Stromal cell of bone marrow (primary cell): ENCODE data around the gene LAYN.

Experiments
- DNase-seq: peaks from one replicate; pipeline ENCODE4 v3.0.0-alpha.2; 2012; ENCODE audit warnings: low read depth

LAYN gene, protein sequence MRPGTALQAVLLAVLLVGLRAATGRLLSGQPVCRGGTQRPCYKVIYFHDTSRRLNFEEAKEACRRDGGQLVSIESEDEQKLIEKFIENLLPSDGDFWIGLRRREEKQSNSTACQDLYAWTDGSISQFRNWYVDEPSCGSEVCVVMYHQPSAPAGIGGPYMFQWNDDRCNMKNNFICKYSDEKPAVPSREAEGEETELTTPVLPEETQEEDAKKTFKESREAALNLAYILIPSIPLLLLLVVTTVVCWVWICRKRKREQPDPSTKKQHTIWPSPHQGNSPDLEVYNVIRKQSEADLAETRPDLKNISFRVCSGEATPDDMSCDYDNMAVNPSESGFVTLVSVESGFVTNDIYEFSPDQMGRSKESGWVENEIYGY

DNA sequence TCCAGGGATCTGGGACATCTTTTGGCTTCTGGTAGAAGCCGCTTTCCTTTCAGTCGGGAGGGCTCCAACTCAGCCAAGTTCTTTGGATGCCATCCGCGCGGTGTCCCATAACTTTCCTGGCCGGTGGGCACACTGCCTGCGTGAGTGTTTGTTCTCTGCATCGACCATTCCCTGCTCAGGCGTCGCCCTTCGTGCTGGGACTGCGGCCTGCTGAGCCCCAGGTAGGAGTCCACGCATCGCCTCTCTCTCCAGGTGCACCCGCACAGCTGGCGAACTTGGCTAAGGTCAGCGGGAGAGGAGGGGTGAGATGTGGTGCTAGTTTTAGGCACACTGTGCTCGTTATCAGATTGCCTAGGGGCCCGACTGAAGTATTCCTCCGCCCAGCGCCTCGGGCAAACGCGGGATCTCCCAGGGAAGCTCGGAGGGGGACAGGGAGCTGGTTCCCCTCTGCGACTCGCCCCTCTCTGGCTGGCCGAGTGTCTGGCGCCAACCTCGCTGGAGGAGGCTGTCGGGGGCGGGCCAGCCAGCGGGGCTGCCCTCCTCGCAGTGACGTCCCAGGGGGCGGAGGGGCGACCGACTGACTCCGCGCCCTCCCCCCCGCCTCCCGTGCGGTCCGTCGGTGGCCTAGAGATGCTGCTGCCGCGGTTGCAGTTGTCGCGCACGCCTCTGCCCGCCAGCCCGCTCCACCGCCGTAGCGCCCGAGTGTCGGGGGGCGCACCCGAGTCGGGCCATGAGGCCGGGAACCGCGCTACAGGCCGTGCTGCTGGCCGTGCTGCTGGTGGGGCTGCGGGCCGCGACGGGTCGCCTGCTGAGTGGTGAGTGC is at the start of gene LAYN:
LAYN (plus strand) TSS at position 607 of the 823 bp plus-strand sequence; CDS start at position 731, 124 bp downstream.
- DNase-seq, result no peak

DNA sequence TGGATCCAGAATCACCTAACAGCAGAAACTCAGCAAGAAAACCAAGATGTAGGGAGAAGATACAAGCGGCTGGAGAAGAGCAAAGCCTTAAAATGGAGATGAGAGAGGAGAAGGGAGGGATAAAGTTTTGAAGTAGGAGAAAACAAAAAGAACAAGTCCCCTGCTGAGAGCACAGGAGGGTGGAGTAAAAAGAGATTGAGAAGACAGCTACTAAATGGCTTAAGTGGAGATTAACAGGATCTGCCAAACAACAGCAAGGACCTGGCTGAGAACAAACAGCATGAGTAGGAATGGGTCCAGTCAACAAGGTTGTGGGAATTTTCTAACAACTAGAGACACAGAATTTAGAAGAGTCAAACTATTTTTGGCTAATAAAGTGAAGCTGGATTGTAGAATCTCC is 46.5 kb upstream of the LAYN start:
- no peak for DNase-seq

DNA sequence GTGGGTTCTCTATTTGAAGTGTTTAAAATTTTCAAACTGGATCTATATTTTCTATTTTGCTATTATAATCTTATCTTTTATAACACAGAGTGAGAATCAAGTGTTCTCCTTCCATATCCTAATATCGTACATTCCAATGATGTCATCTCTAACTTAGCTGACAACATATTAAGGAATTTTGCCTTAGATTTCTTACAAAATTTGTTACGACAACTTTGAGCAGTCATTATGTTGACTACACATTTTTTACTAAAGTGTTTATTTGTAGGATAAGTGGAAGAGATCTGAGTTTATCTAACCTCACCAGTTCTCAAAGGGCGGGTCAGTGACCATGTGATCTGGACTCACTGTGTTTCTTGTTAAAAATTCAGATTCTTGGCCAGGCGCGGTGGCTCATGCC is 41.0 kb upstream of the LAYN start:
- DNase-seq, result no peak

DNA sequence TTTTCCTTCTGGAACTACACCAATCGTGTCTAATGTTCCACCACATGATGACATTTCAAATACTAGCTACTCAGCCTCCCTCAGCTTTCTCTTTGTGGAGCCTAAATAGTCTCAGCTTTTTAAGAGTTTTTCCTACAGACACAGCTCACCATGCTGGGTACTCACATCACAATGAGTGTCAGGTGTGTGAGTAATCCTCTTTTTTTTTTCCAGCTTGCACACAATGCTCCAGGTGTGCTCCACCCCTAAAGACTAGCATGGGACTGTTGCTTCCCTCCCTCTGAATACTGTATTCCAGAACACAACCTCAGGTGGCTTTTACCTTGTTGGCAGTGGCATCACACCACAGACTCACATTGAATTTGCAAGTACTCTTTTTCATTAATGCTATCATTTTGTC is 40.0 kb upstream of the LAYN start:
- no peak for DNase-seq

DNA sequence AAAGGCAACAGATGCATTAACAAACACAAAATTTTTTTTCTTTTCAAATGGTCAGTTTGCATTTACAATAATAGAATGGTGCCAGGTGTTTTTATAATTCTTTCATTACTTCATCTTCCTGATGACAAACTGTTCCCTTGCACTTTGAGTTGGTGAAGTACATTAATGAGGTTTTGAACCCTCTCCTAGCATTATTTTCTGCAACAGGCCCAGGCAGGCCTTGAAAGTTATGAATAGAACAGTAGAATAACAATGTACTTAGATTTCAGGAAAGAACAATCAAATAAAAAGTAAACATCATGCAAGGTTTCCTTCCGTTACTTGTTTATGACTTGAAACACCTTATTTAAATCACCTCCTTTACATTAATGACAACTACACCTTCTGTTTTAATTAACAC is 37.9 kb upstream of the LAYN start:
- DNase-seq, result no peak

DNA sequence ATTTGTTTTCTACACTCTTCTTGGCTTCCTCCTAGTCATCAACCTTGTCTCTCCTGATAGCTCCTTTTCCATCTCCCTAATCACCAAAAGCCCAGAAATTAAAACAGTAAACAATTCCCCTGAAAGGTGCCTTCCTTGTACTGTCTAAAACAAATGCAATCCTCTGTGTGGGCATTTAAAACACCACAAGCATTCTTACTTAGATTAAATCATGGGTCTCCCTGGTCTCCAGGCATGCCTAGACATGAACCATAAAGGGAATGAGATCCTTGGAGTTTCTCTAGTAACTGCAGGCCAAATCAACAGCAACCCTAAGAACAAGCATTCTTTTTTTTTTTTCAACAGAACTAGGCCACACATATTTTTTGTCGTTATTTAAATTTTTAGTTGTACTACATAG is 30.2 kb upstream of the LAYN start:
- DNase-seq, result no peak

DNA sequence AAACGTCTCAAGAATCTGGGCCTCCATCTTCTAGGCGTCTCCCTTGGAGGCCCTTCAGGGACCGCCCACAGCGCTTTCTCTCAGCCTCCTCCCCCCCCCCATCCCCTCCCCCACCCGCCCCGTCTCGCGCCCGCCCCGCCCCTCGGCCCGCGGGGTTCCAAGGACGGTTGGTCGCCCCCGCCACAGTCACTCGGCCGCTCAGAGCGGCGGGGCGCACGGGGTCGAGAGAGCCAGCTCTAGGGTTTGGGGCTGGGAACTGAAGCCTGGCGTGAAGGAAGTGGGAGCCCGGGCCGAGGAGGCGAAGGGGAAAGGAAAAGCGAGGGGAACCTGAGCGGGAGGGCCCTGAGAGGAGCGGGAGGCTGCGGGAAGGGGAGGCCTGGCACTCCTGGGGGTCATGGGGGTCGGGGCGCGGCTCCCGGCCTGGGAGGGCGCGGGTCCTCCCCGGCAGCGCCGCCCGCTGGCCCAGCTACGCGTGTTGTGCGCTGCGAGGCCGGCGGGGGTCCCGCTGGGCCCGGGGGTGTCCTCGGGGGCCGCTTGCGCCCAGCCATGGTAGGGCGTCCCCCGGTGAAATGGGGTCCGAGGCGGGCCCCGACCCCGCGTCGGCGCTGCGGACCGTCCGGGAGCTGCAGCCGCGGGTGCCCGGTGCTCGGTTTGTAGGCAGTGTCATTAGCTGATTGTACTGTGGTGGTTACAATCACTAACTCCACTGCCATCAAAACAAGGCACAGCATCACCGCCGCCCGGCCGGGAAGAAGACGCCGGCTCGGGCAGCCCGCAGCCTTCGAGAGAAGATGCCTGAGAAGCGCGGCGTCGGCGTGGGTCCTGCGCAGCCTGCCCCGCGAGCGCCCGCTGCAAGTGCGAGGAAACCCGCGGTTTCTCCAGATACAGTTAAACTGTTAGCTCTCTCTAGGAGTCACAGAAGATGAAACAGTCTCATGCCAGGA is 28.0 kb upstream of the LAYN start, which contains the start of gene BTG4:
BTG4 (minus strand) TSS at position 91 of the 944 bp plus-strand sequence. CDS start 13,610 bp downstream, outside the sequence.
- no peak for DNase-seq

DNA sequence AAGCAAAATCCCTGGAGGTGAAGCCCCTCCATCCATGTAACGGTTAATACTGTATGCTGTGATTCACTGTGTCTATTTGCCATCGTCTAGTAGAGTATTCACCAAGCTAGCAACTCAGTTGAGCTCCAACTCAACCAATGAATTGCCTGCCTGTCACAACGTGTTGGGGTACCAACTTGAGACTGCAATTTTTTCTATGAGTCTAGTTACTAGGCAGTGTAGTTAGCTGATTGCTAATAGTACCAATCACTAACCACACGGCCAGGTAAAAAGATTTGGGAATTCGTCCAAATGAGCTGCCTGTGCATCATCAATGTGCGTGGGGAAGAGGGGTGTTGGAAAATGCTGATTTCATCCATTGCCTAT is 27.3 kb upstream of the LAYN start:
- DNase-seq, result no peak

DNA sequence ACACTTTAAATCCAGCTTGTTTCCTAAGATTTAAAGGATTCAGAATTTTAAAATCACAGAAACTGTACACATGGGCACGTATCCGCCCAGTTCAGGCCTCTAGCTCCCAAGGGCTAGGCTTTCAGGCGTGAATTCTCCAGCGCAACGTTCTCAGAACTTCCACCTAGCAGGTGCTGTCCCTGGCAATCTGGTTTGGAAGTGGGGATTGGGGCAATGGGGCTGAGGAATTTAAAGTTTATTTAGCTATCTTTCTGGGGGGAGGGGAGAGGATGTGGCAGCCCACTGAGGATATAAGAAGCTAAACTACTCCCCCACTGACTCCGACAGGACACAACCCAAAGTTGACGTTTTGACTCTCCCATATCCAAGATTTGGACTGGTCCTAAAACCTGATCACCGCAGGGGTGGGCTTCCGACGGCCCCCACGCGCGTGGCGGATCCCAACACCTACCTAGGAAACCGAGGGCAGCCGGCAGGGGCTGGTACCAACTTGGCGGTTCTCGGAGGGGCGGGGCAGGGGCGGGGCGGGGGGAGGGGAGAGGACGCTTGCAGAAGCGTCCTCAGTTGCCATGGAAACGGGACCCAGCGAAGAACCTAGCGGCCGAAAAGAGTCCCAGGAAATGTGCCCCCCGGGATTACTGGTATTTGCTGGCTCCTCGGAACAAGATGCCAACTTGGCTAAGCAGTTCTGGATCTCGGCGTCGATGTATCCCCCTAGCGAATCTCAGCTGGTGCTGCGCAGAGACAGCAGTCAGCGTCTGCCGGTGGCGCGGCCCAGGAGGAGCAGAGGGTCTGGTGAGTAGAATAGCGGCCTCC is 26.1 kb upstream of the LAYN start, which contains the start of gene HOATZ:
HOATZ (plus strand) TSS at position 563 of the 816 bp plus-strand sequence; CDS start at position 570, 7 bp downstream.
- no peak for DNase-seq

DNA sequence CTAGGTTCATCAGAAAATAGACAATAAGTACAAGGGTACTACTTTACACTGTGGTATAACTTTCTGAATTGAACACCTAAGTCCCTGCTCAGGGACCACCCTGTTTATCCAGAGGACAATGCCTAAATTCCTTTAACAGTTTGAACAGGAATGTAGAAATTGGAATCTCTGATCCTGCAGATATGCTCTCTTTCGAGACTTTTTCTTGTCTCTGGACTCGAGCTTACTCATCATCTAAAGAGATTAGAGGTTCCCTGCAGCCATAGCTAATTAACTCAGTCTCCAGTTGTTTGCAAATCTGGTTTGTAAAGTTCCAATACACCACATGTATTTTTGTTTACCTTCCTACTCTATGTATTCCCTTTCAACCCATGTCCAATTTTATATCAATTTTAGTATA is 24.9 kb upstream of the LAYN start:
- DNase-seq, result no peak

DNA sequence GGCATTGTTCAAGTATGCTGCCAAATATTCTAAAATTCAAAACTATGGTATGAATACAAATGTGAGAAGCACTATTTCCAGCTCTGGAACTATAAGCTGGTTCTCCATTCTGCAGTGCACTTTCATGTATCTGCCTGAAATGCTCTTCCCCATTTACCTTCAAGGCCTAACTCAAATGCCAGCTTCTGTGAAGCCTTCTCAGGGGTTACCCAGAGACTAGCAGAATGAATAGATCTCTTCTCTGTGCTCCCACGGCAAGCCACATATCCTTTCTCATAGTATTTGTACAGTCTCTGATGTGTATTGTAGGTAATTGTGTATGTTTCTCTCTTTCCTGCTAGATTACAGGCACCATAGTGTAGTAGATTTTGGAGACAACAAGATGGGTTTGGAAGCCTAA is 21.9 kb upstream of the LAYN start:
- DNase-seq, result no peak

DNA sequence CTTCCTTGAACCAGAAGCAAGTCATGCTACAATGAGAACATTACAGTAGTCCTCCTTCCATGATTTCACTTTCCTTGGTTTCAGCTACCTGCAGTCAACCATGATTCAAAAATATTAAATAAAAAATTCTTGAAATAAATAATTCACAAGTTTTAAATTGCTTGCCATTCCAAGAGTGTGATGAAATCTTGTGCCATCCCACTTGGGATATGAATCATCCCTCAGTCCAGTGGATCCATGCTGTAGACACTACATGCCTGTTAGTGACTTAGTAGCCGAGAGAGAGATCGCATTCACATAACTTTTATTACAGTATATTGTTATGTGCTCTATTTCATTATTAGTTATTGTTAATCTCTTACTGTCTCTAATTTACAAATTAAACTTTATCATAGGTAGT is 20.0 kb upstream of the LAYN start:
- no peak for DNase-seq

DNA sequence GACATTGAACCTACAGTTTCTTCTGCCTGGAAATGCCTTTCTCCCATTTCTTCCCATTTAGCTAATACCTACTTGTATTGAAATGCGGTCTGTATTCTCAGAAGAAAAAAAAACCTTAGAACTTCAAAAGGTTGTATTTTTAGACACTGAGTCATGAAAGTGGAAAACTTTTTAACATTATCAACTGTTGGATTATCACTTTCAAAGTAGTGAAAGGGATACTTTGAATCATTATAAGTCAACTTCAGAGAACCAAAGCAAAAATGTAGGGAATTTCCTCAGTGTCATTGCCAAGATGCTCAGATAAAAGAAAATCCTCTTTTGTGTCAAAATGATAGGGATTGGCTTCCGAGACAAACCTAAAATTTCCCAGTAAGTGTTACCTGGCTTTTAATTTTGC is 19.4 kb upstream of the LAYN start:
- DNase-seq, result no peak

DNA sequence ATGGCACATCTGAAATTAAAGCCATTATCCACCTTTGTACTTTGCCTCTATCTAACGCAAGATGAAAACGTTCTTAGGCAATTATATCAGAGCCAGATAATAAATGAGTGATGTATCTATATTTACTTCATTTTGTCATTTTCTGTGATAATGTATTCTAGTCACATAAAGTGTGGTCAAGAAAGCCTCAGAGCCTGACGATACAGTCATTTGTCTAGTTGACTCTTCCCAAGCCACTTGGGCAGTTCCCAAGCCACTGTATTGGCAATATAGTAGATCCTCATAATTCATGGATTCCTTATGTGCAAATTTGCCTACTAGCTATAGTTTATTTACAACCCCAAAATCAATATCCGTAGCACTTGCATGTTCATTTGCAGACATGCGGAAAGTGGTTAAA is 18.1 kb upstream of the LAYN start:
- DNase-seq, result no peak

DNA sequence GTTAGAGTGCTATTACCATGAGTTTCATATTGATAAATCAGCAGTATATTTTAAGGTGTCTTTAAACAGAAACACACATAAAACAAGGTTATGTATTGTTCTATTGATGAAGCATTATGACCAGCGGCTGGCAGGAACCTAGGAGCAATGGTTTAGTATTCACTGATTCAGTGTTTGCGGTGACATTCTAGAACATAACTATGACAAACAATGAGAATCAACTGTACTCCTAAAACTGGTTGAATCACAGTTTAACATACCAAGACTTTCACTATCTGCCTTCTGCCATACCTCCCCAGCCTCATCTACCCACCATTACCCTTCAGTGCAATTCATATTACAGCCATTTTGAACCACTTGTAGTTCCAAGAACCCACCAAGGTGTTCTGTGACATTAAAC is 17.2 kb upstream of the LAYN start:
- DNase-seq, result no peak

DNA sequence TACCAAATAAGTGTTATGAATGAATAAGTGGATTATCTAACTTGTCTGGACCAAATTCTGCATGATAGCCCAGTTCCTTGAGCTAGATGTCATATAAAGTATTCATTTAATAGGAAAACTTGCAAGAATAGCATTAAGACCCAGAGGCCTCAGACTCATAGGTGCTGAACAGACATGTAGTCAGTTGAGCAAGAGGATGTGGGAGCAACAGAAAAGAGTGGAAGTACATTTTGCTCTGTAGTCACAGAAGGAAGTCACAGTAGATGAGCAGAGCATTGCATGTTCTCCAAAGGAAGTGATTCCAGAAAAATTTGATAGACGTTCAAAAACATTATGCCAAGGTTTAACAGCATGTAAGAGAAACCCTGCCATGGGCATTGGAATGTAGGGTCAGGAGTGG is 16.5 kb upstream of the LAYN start:
- DNase-seq, result no peak

DNA sequence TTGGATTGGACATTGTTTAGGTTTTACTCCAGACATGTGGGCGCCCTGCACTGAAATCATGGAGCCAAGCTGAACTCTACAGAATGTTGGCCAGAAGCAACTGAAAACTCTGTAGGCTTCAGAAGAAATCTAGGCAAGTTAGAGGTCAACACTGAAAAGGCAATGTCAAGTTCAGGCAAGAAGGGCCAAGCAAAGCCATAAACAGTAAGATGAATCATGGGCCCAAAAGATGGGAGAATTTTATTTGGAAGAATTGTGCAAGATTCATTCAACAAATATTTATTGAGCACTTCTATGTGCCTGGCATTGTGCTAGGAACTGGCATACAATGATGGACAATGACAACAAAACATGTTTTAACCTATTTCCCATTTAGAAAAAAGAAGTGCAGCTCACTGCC is 15.1 kb upstream of the LAYN start:
- DNase-seq, result no peak

DNA sequence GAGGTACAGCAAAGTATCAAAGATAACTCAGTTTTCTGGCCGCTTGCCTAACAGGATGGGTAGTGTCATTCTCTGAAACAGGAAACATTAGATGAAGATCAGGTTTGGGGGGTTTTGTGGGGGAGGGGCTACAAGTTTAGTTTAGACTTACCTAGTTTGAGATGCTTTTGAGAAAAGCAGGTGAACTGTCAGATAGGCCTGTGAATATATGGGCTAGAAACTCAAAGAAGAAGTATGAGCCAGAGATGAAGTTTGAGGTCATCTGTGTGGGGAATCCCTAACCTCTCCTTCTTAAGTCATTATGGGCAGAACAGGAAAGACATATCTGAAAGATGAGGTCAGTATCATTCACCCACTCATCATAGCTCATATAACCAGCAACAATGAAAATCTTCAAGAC is 14.0 kb upstream of the LAYN start:
- DNase-seq, result no peak

DNA sequence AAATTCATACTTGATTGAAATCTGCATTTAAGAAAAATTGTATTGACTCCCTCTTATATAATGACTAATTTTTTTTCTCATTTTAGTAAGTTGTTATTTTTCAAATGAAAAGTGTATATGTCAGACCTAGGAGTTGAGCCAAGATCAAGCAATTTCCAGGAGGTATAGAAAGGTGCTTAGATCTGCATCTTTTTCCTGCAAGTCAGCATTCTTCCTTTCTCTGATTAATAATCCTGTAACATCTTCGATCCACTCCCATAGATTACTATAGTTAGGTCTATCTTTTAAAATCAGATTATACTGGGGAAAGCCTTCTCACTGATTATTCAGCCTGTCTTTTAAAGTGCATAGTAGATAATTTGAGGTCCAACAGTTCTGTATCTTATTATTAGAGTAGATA is 13.2 kb upstream of the LAYN start:
- no peak for DNase-seq

DNA sequence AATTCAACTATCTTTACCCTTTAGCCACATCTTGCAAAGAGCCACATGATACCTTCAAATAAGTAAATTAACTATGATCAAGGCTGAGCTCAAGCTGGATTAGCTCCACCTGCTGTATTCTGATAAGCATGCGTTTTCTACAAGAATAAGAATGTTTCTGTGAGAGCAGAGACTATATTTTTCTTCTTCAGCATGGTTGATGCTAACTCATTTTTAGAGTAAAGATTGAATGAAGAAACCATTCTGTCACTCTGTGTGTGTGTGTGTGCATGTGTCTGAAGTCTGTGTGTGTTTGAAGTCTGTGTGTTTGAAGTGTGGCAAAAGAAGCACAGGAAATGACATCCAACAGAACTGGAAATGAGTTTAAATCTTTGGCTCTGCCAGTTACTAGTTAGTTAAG is 12.0 kb upstream of the LAYN start:
- DNase-seq, result no peak

DNA sequence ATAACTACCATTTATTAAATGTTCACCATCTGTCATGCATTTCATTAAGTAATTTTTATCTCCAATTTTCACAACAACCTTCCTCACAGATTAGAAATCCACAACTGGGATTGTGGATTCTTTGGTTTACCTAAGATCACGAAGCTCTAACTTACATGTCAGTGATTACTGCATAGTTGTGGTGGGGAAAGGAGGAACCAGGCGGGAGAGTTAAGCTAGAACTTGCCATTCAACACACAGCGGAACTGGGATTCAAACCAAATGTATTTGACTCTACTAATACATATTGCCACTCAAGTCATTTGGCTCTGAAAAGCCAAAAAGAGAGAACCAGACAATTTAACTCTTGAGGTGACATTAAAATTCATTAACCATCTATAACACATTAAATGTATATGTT is 10.4 kb upstream of the LAYN start:
- no peak for DNase-seq
